Measurements from ENCODE around the gene SH3RF1. TPM values are rescaled to one million over a fixed set of nuclear protein-coding genes. Genes with fewer than 3 reads are reported as not detected.

The SH3RF1 gene
- total RNA-seq, 6 experiments from 2014 or later: 54.5 to 67.1 (median 57.1) TPM

- no peaks in the 10 kb centered on the region for H3K9me3 Mint-ChIP-seq
- H3K27me3 Mint-ChIP-seq (ENCODE audit: insufficient read depth): no peaks in the 10 kb centered on the region; the same call in none of the 2 replicates
Measured at GRCh38 chr4:169236078-169236477, 34.7 kb downstream of the SH3RF1 start.

GRCh38 chr4:169234137-169234855 lies 36.5 kb downstream of the SH3RF1 start:
- H3K27me3 Mint-ChIP-seq (ENCODE audit: insufficient read depth): no peaks in the 10 kb centered on the region; the same call in none of the 2 replicates
- peak overlapping the region; percentile 23 for H3K27ac Mint-ChIP-seq
- TF ChIP-seq CTCF (IDR thresholded peaks at IDR 0.05): no peak
- H3K36me3 Mint-ChIP-seq (ENCODE audit: low read depth): peaks cover 28% of the 10 kb centered on the region
- no peaks in the 10 kb centered on the region for H3K9me3 Mint-ChIP-seq
- H3K4me3 Mint-ChIP-seq: no peak overlapping the region
- DNase-seq: no peak
- H3K4me1 Mint-ChIP-seq (ENCODE audit: low read depth): peaks cover 89% of the 10 kb centered on the region

More at GRCh38 chr4:169236078-169236477, 34.7 kb downstream of the SH3RF1 start:
- Mint-ChIP-seq H3K4me3 (no peak overlapping the region), H3K36me3 (ENCODE audit: low read depth) (peaks cover 33% of the 10 kb centered on the region), H3K4me1 (ENCODE audit: low read depth) (peaks cover 89% of the 10 kb centered on the region), H3K27ac (no peak overlapping the region)
- DNase-seq: no peak
- no peak for TF ChIP-seq CTCF (IDR thresholded peaks at IDR 0.05)

GRCh38 chr4:169233691-169234090 lies 37.1 kb downstream of the SH3RF1 start:
- peaks cover 89% of the 10 kb centered on the region for H3K4me1 Mint-ChIP-seq (ENCODE audit: low read depth)
- H3K36me3 Mint-ChIP-seq (ENCODE audit: low read depth): peaks cover 28% of the 10 kb centered on the region
- H3K4me3 Mint-ChIP-seq: no peak overlapping the region
- H3K27me3 Mint-ChIP-seq (ENCODE audit: insufficient read depth): no peaks in the 10 kb centered on the region; the same call in none of the 2 replicates
- peak overlapping the region; percentile 23 for H3K27ac Mint-ChIP-seq
- no peaks in the 10 kb centered on the region for H3K9me3 Mint-ChIP-seq
- no peak for TF ChIP-seq CTCF (IDR thresholded peaks at IDR 0.05)
- no peak for DNase-seq

GRCh38 chr4:169231647-169232262 lies 39.0 kb downstream of the SH3RF1 start:
- no peak for DNase-seq
- Mint-ChIP-seq H3K27ac (no peak overlapping the region; the same call in 1 of the 2 replicates), H3K4me1 (ENCODE audit: low read depth) (peaks cover 76% of the 10 kb centered on the region), H3K9me3 (no peaks in the 10 kb centered on the region), H3K27me3 (ENCODE audit: insufficient read depth) (no peaks in the 10 kb centered on the region; the same call in 1 of the 2 replicates), H3K4me3 (no peak overlapping the region), H3K36me3 (ENCODE audit: low read depth) (peaks cover 35% of the 10 kb centered on the region)
- no peak for TF ChIP-seq CTCF (IDR thresholded peaks at IDR 0.05)

- peak overlapping the region; percentile 32; the same call in 1 of the 2 replicates for H3K4me3 Mint-ChIP-seq
- no peaks in the 10 kb centered on the region for H3K9me3 Mint-ChIP-seq
- DNase-seq: peak; percentile 95
- no peak for TF ChIP-seq CTCF (IDR thresholded peaks at IDR 0.05)
- peaks cover 34% of the 10 kb centered on the region for H3K36me3 Mint-ChIP-seq (ENCODE audit: low read depth)
- H3K27ac Mint-ChIP-seq: peak overlapping the region; percentile 56
- H3K4me1 Mint-ChIP-seq (ENCODE audit: low read depth): peaks cover 56% of the 10 kb centered on the region
- no peaks in the 10 kb centered on the region; the same call in 1 of the 2 replicates for H3K27me3 Mint-ChIP-seq (ENCODE audit: insufficient read depth)
Measured at GRCh38 chr4:169229571-169230028, 41.2 kb downstream of the SH3RF1 start.

All from HFFc6 (cell line).